ACC112 (cell line): ENCODE data around the gene NKAPD1.

Experiments
- H2AFZ ChIP-seq: fragments of 200-600 bp; sonication (generic); one replicate; pipeline ENCODE4 v1.6.0; 2017; ENCODE audit warnings: antibody characterized with exemption, low read length; ENCODE audit not compliant: unreplicated experiment
- H3K27ac ChIP-seq: fragments of 200-600 bp; sonication (generic); 2 replicates; pipeline ENCODE4 v1.5.1; 2014; ENCODE audit warnings: low read depth, mild to moderate bottlenecking, antibody characterized with exemption, low read length, moderate library complexity
- H3K27me3 ChIP-seq: fragments of 200-600 bp; sonication (generic); 2 replicates; pipeline ENCODE4 v1.6.1; 2014; ENCODE audit warnings: mild to moderate bottlenecking, antibody characterized with exemption, low read length, moderate library complexity, mixed read lengths; ENCODE audit not compliant: insufficient read depth
- H3K36me3 ChIP-seq: fragments of 200-600 bp; sonication (generic); 2 replicates; pipeline ENCODE4 v1.6.1; 2016; ENCODE audit warnings: mild to moderate bottlenecking, antibody characterized with exemption, low read length, moderate library complexity, mixed read lengths; ENCODE audit not compliant: insufficient read depth
- H3K4me1 ChIP-seq: fragments of 200-600 bp; sonication (generic); one replicate; pipeline ENCODE4 v1.6.1; 2016; ENCODE audit warnings: low read length, mixed read lengths; ENCODE audit not compliant: insufficient read depth, unreplicated experiment, control insufficient read depth
- H3K4me3 ChIP-seq: fragments of 200-600 bp; sonication (generic); 2 replicates; pipeline ENCODE4 v1.5.1; 2014; ENCODE audit warnings: mild to moderate bottlenecking, low read depth, low read length
- H3K79me2 ChIP-seq: fragments of 200-600 bp; sonication (generic); one replicate; pipeline ENCODE4 v1.6.0; 2016; ENCODE audit warnings: low read length; ENCODE audit not compliant: control insufficient read depth, unreplicated experiment, insufficient read depth

The NKAPD1 gene

DNA sequence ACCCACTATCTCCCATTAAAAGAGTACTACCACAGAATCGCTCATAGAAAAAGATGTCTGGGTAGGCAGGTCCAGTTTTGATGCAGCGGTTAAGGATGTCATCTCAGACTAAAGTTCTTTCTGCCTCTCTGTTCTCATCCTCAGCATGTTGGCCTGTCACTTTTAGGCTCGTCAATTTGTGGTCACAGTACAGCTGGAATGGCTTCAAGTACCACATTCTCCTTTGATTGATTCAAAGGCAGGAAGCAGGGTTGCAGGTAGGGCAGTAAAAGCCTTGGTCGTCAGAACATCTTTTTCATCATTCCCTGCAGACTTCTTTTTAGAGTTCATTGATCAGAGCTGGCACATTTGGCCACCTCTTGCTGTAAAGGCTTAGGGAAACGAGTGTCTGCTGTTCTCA is 41.3 kb downstream of the NKAPD1 start:
- Histone ChIP-seq H3K27ac (no peak overlapping the region), H3K36me3 (no peaks in the 10 kb centered on the region), H2AFZ (no peak overlapping the region), H3K79me2 (no peaks in the 10 kb centered on the region), H3K27me3 (no peaks in the 10 kb centered on the region), H3K4me1 (peaks cover 5% of the 10 kb centered on the region), H3K4me3 (no peak overlapping the region)

DNA sequence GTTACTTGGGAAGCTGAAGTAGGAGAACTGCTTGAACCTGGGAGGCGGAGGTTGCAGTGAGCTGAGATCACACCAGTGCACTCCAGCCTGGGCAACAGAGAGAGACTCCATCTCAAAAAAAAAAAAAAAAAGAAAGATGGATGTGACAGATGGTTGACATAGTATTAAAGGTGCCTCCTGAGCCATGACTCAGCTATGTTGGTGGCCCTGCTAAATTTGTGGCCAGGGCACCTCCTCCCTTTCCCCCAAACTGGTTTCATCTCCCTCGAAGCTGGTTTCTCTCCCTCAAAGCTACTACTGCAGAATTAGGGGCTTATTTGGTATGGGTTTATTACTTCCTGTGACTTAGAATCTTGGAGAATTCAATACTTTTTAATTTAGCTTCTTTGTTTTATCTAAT is 44.1 kb downstream of the NKAPD1 start:
- H3K27ac ChIP-seq: no peak overlapping the region
- H3K36me3 ChIP-seq: no peaks in the 10 kb centered on the region
- H3K79me2 ChIP-seq: no peaks in the 10 kb centered on the region
- H3K27me3 ChIP-seq: no peaks in the 10 kb centered on the region
- H3K4me1 ChIP-seq: peaks cover 8% of the 10 kb centered on the region
- H2AFZ ChIP-seq: no peak overlapping the region
- H3K4me3 ChIP-seq: no peak overlapping the region

DNA sequence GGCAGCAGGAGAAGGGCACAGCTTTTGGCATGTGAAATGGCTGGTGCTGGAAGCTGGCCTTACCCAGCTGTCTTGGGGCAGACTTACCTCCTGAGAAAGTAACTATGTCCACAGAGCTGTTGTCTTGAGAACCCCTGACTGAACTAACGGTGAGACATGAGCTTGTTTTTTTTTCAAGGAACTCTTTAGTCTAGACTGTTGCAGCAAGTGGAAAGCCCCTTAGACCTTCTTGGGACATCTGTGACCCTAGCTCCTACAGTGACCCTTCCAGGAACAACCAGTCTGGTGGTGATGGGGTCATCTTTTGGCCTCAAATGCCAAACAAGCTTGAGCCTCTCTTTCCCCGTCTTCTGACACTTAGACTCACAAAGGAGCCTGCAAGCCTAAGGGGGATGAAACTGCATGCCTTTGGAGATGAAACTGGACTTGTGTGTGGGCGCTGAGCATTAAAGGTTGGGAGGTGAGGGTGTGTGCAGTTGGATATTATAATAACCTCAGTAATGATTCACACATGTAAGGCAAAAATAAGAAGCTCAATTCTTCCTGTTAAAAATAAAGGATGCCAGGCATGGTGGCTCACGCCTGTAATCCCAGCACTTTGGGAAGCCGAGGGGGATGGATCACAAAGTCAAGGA is 48.0 kb downstream of the NKAPD1 start:
- Histone ChIP-seq H3K79me2 (no peaks in the 10 kb centered on the region), H3K4me1 (peaks cover 8% of the 10 kb centered on the region), H3K27ac (no peak overlapping the region)

DNA sequence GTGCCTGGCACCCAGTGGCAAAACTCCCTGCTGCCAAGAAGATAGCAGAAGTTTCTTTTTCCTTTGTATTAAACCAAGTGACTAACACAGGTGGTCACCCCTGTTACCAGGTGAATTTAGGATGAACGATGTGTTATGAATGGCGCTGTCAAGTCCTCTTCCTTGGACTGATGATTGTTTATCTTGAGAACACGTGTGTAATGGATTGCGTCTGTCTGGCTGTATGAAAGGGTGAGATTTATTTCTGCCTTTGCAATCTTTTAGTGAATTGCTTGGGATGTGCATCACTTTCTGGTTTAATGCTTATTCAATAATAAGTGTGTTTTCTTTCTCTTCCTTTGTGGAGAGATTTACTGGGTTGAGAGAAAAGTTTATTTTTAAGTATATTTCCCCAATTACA is 49.0 kb downstream of the NKAPD1 start:
- no peaks in the 10 kb centered on the region for H3K79me2 ChIP-seq
- H3K4me1 ChIP-seq: peaks cover 8% of the 10 kb centered on the region
- no peak overlapping the region for H2AFZ ChIP-seq
- H3K36me3 ChIP-seq: no peaks in the 10 kb centered on the region
- no peaks in the 10 kb centered on the region for H3K27me3 ChIP-seq
- no peak overlapping the region for H3K4me3 ChIP-seq
- H3K27ac ChIP-seq: no peak overlapping the region

More for the DNA sequence above, 48.0 kb downstream of the NKAPD1 start:
- no peak overlapping the region for H2AFZ ChIP-seq
- H3K36me3 ChIP-seq: no peaks in the 10 kb centered on the region
- no peaks in the 10 kb centered on the region for H3K27me3 ChIP-seq
- H3K4me3 ChIP-seq: no peak overlapping the region

DNA sequence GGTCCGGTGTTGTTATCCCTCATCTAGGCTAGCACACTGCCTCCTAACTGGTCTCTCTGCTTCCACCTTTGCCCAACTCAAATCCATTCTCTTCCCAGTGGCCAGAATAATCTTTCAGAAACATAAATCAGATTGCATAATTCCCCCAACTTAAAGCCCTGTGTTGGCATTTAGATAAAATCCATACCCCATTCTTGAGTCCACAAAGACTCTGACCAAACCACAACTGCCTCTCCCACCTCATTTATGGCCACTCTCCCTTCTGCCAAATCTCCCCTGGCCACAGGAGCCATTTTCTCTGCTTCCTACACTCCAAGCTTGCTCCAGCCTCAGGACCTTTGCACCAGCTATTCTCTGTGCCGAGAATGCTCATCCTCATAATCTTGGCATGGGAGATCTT is 53.0 kb downstream of the NKAPD1 start:
- H3K27ac ChIP-seq: no peak overlapping the region
- H3K36me3 ChIP-seq: no peaks in the 10 kb centered on the region
- no peak overlapping the region for H3K4me3 ChIP-seq
- H3K27me3 ChIP-seq: no peaks in the 10 kb centered on the region
- H3K79me2 ChIP-seq: no peaks in the 10 kb centered on the region
- H3K4me1 ChIP-seq: peaks cover 6% of the 10 kb centered on the region
- no peak overlapping the region for H2AFZ ChIP-seq

DNA sequence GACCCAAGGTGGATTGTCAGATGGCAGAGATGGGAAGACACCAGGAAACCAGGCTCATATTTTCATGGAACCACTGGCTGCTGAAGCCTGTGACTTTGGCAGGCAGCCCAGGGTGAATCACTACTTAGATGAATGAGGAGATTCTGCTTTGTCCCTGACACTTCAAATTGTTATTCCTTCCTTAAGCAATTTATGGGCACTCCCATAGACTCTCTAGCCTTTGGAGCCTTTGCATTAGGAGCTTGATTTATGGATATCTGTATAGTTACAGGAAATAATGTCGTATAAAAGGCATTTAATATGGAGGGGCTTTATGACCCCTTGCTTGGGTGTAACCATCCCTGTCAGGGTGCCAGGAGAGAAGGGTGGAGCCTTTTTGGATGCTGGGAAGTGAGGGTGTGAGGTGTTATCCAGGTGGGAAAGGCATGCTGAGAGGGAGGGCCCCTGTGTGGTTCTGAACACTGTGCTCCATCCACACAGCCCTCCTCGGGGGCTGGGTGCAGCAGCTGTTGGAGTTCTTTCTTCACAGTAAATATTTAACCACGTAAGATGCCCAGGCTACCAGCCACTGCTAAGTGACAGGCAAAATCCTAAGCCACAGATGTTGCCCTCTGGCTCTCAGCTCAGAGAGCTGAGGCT is 54.5 kb downstream of the NKAPD1 start:
- H3K36me3 ChIP-seq: no peaks in the 10 kb centered on the region
- H3K27ac ChIP-seq: no peak overlapping the region
- no peaks in the 10 kb centered on the region for H3K27me3 ChIP-seq
- H2AFZ ChIP-seq: no peak overlapping the region
- H3K79me2 ChIP-seq: no peaks in the 10 kb centered on the region
- no peak overlapping the region for H3K4me3 ChIP-seq
- H3K4me1 ChIP-seq: peaks cover 6% of the 10 kb centered on the region

DNA sequence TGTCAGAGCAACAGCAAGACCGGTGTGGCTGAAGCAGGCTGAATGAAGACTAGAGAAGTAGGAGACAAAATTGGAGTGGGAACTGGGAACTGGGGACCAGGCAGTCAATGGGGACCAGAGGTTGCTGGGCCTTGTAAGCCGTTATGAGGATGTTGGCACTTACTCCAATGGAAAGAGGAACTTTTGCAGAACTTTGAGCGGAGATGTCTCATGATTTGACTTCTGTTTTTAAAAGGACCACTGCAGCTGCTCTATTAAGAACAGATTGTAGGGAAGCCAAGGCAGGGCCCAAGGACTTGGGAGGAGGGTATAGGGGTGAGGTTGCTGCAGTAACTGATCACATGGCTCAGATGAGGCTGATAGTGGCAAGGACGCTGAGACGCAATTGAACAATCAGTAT is 55.6 kb downstream of the NKAPD1 start:
- H3K4me3 ChIP-seq: no peak overlapping the region
- no peaks in the 10 kb centered on the region for H3K79me2 ChIP-seq
- H3K36me3 ChIP-seq: no peaks in the 10 kb centered on the region
- H2AFZ ChIP-seq: no peak overlapping the region
- no peak overlapping the region for H3K27ac ChIP-seq
- peaks cover 6% of the 10 kb centered on the region for H3K4me1 ChIP-seq
- H3K27me3 ChIP-seq: no peaks in the 10 kb centered on the region

DNA sequence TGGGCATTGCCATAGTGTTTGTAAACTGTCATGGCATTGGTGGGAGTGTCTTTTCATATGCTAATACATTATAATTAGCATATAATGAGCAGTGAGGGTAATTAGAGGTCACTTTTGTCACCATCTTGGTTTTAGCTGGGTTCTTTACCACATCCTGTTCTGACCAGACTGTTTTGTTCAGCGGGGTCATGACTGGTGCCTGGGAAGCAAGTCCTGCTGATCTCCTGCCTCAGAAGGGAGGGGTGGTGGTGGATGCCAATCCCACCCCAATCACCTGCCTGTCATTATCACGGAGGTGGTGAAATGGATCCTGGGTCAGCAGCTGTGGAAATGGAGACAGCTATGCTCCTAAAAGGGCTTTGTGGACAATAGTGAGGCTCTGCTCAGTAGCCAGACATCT is 58.6 kb downstream of the NKAPD1 start:
- H3K4me1 ChIP-seq: peaks cover 6% of the 10 kb centered on the region
- H3K36me3 ChIP-seq: no peaks in the 10 kb centered on the region
- H3K4me3 ChIP-seq: no peak overlapping the region
- no peak overlapping the region for H2AFZ ChIP-seq
- H3K79me2 ChIP-seq: no peaks in the 10 kb centered on the region
- H3K27ac ChIP-seq: no peak overlapping the region
- H3K27me3 ChIP-seq: no peaks in the 10 kb centered on the region

DNA sequence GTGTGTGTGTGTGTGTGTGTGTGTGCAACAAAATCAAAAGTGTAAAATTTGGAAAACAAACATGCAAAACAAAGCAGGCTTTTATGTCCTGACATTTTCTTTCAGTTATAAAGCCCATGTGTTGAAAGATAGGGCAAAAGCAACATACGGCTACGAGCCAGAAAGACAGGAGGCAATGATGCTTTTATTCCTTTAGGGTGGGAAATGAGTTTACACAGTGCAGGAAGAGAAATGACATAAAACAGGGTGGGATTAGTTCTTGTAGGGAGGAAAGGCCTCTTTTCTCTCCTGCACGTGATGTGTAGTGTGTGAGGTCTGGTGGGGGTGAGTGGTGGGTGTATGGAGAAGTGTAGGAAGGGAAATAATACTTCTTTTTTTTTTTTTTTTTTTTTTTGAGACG is 60.4 kb downstream of the NKAPD1 start:
- Histone ChIP-seq H2AFZ (no peak overlapping the region), H3K36me3 (no peaks in the 10 kb centered on the region), H3K4me3 (no peak overlapping the region), H3K27ac (no peak overlapping the region), H3K4me1 (no peaks in the 10 kb centered on the region), H3K79me2 (no peaks in the 10 kb centered on the region), H3K27me3 (no peaks in the 10 kb centered on the region)
